IPS-18a (cell line): ENCODE measurements around the gene FAM168B.
A peak's percentile ranks its signal among the peaks of the same experiment; 100 is the strongest.
"Not testable (repeated sequence)": the region's sequence is repeated elsewhere in the genome, so short reads cannot be mapped to it uniquely, and the experiment has no call there.

ENCODE experiments used
- H3K27ac ChIP-seq: one replicate; pipeline ENCODE4 v1.5.1; 2013; ENCODE audit warnings: low read length
- H3K27me3 ChIP-seq: one replicate; pipeline ENCODE4 v1.6.1; 2013; ENCODE audit warnings: mild to moderate bottlenecking, low read length; ENCODE audit not compliant: control insufficient read depth, insufficient read depth
- H3K36me3 ChIP-seq: one replicate; pipeline ENCODE4 v1.6.1; 2013; ENCODE audit warnings: low read depth, low read length; ENCODE audit not compliant: control insufficient read depth
- H3K4me1 ChIP-seq: one replicate; pipeline ENCODE4 v1.6.1; 2013; ENCODE audit warnings: low read depth, low read length; ENCODE audit not compliant: control insufficient read depth
- H3K4me3 ChIP-seq: one replicate; pipeline ENCODE4 v1.5.1; 2013; ENCODE audit warnings: low read length
- H3K9ac ChIP-seq: one replicate; pipeline ENCODE4 v1.6.1; 2013; ENCODE audit warnings: mild to moderate bottlenecking, low read length, moderate library complexity
- H3K9me3 ChIP-seq: one replicate; pipeline ENCODE4 v1.6.1; 2013; ENCODE audit warnings: low read depth, low read length; ENCODE audit not compliant: control insufficient read depth

Gene FAM168B

GRCh38 chr2:131120815-131121317, 27.6 kb upstream of the FAM168B start:
- Histone ChIP-seq H3K36me3 (peaks cover 12% of the 10 kb centered on the region), H3K27ac (no peak overlapping the region), H3K27me3 (no peaks in the 10 kb centered on the region)

GRCh38 chr2:131115752-131116151, 22.5 kb upstream of the FAM168B start:
- peaks cover 7% of the 10 kb centered on the region for H3K4me1 ChIP-seq
- no peak overlapping the region for H3K9ac ChIP-seq
- no peaks in the 10 kb centered on the region for H3K27me3 ChIP-seq
- no peaks in the 10 kb centered on the region for H3K9me3 ChIP-seq
- H3K36me3 ChIP-seq: no peaks in the 10 kb centered on the region
- no peak overlapping the region for H3K27ac ChIP-seq
- H3K4me3 ChIP-seq: no peak overlapping the region

More at GRCh38 chr2:131120815-131121317, 27.6 kb upstream of the FAM168B start:
- Histone ChIP-seq H3K4me3 (no peak overlapping the region), H3K9ac (no peak overlapping the region), H3K4me1 (no peaks in the 10 kb centered on the region), H3K9me3 (no peaks in the 10 kb centered on the region)

GRCh38 chr2:131114950-131115349, 21.7 kb upstream of the FAM168B start:
- not testable (repeated sequence) for H3K4me1 ChIP-seq, H3K27ac ChIP-seq, H3K27me3 ChIP-seq, H3K9ac ChIP-seq, H3K9me3 ChIP-seq, H3K4me3 ChIP-seq, H3K36me3 ChIP-seq

DNA sequence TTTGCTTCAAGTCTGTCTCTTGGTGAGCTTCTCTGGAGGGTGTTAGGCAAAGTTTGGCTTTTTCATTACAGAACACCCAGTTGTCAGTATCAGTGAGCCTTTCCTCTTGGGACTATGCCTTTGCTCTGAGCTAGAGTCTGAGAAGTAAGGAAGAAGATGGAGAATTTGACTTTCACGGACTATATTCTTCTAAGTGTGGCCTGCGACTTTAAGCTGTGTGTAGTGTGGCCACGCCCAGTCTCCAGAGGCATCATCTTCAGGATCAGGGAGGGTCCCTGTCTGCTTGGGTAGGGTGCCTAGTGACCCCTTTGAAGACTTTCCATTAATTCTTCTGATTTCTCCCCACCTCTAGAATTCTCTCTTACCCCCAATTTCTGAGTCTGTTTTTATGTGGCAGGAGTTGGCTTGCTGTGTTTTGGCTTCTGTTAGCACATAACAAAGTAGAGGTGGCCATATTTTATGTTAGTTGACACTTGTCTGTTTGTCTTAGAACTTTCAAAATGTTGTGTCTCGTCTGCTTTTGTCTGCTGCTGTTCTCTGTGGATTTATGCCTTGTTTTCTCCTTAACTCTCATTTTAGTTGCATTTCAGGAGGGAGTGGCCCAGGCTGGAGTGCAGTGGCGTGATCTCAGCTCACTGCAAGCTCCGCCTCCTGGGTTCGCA, 20.4 kb upstream of the FAM168B start:
- Histone ChIP-seq H3K27me3 (no peaks in the 10 kb centered on the region), H3K4me1 (peaks cover 7% of the 10 kb centered on the region), H3K36me3 (no peaks in the 10 kb centered on the region), H3K9me3 (no peaks in the 10 kb centered on the region), H3K9ac (no peak overlapping the region), H3K4me3 (no peak overlapping the region), H3K27ac (no peak overlapping the region)

GRCh38 chr2:131112529-131112928, 19.3 kb upstream of the FAM168B start:
- Histone ChIP-seq H3K4me3 (no peak overlapping the region), H3K36me3 (no peaks in the 10 kb centered on the region), H3K4me1 (peaks cover 7% of the 10 kb centered on the region), H3K9ac (no peak overlapping the region), H3K9me3 (no peaks in the 10 kb centered on the region), H3K27me3 (no peaks in the 10 kb centered on the region), H3K27ac (no peak overlapping the region)

DNA sequence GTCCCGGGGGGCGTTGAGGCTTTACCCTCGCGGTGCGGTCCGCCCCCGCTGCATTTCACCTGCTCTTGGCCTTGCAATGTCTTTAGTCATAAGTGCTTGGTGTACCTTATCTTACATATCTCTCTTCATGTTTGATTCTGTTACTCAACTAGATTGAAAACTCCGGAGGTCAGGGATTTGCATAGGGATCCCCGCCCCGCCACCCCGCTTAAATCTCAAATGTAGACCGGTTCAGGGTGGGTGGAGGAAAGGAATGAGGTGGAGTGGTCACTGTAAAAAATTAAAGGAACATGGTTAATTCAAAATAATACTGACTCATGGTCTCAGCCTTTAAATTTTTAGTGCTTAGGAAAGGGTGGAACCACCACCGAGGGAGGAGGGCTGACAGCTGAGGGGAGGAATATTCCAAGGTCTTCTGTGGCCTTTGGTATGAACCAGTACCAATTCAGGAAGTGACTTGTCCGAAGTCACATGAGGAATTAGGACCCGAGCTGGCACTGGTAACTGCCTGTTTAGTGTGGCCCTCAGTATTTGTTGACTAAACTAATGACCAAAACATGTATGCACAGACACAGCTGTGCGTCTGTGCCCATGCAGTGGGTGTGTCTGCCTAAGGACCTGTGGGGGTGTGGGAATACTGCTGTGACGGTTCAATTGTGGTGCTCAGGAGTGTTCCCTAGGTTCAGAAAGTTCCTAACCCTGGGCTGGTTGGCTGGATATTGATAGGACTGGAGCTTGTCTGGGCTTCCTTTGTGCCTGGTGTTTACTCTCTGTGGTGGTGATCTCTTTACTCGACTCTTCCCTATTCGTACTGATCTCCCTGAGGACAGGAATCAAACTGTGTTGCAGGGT, 12.9 kb upstream of the FAM168B start:
- Histone ChIP-seq H3K9ac (peak overlapping the region; percentile 69), H3K36me3 (no peaks in the 10 kb centered on the region), H3K27me3 (no peaks in the 10 kb centered on the region), H3K9me3 (no peaks in the 10 kb centered on the region), H3K4me3 (peak overlapping the region; percentile 90), H3K27ac (no peak overlapping the region), H3K4me1 (peaks cover 12% of the 10 kb centered on the region)

- Histone ChIP-seq H3K9me3 (no peaks in the 10 kb centered on the region), H3K27ac (peak within 1 kb of the TSS; percentile 16), H3K9ac (peak within 1 kb of the TSS; percentile 69), H3K4me3 (peak within 1 kb of the TSS; percentile 90), H3K27me3 (no peaks in the 10 kb centered on the region), H3K4me1 (peaks cover 12% of the 10 kb centered on the region), H3K36me3 (no peaks in the 10 kb centered on the region)
These were observed 12.1 kb upstream of the FAM168B start, which contains the start of gene PLEKHB2 for GRCh38 chr2:131105156-131105949. PLEKHB2 (plus strand) TSS chr2:131105336; CDS start chr2:131120942, 15,606 bp downstream.

- Histone ChIP-seq H3K36me3 (no peaks in the 10 kb centered on the region), H3K9ac (peak overlapping the region; percentile 50), H3K9me3 (no peaks in the 10 kb centered on the region), H3K27ac (peak overlapping the region; percentile 16), H3K27me3 (no peaks in the 10 kb centered on the region), H3K4me1 (peaks cover 12% of the 10 kb centered on the region), H3K4me3 (peak overlapping the region; percentile 90)
These were observed 11.4 kb upstream of the FAM168B start for GRCh38 chr2:131104487-131105155.

DNA sequence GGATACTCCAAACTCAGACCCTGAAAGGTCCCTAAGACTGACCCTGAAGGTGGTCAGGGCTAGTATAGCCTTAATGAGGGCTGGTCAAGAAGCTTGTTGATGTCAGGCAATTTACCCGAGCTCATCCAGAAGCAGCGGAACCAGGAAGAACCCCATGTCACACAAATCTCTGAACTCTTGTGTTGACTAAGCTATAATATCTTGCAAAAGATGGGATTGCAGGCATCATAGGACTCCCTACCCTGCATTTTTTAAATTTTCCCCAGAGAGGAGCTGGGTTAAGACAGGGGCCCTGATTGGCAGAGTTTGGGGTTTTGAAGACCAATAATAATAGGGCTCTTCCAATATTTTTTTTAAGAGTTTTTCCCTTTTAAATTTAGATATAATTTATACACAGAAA, 9.9 kb upstream of the FAM168B start:
- H3K36me3 ChIP-seq: no peaks in the 10 kb centered on the region
- H3K9me3 ChIP-seq: no peaks in the 10 kb centered on the region
- H3K4me3 ChIP-seq: no peak overlapping the region
- peaks cover 12% of the 10 kb centered on the region for H3K4me1 ChIP-seq
- H3K27ac ChIP-seq: no peak overlapping the region
- H3K9ac ChIP-seq: no peak overlapping the region
- no peaks in the 10 kb centered on the region for H3K27me3 ChIP-seq

- H3K27me3 ChIP-seq: no peaks in the 10 kb centered on the region
- H3K9ac ChIP-seq: no peak overlapping the region
- H3K27ac ChIP-seq: no peak overlapping the region
- no peaks in the 10 kb centered on the region for H3K9me3 ChIP-seq
- H3K4me1 ChIP-seq: no peaks in the 10 kb centered on the region
- H3K4me3 ChIP-seq: peak overlapping the region; percentile 87
- H3K36me3 ChIP-seq: no peaks in the 10 kb centered on the region
These were observed 1.4 kb upstream of the FAM168B start for GRCh38 chr2:131094463-131095281.
